KMS-11 (cell line): ENCODE data around the gene RGS9.
A peak's percentile ranks its signal among the peaks of the same experiment; 100 is the strongest.
"Not testable (repeated sequence)": the region's sequence is repeated elsewhere in the genome, so short reads cannot be mapped to it uniquely, and the experiment has no call there.

Experiments
- H2AFZ ChIP-seq: fragments of 200-600 bp; sonication (generic); 2 replicates; pipeline ENCODE4 v1.6.1; 2016; ENCODE audit warnings: antibody characterized with exemption, mixed run types, low read depth
- H3K27ac ChIP-seq: fragments of 200-600 bp; sonication (generic); 2 replicates; pipeline ENCODE4 v1.6.1; 2016; ENCODE audit warnings: mild to moderate bottlenecking, mixed run types
- H3K27me3 ChIP-seq: fragments of 200-600 bp; sonication (generic); 2 replicates; pipeline ENCODE4 v1.6.1; 2017; ENCODE audit warnings: mild to moderate bottlenecking, low read depth, mixed run types, moderate library complexity; ENCODE audit not compliant: insufficient read depth
- H3K36me3 ChIP-seq: fragments of 200-600 bp; sonication (generic); 2 replicates; pipeline ENCODE4 v1.6.1; 2017; ENCODE audit warnings: mild to moderate bottlenecking, mixed run types; ENCODE audit not compliant: insufficient read depth
- H3K4me1 ChIP-seq: fragments of 200-600 bp; sonication (generic); 2 replicates; pipeline ENCODE4 v1.6.1; 2016; ENCODE audit warnings: mild to moderate bottlenecking, low read depth, mixed run types; ENCODE audit not compliant: poor library complexity, severe bottlenecking
- H3K4me2 ChIP-seq: fragments of 200-600 bp; sonication (generic); 2 replicates; pipeline ENCODE4 v1.7.0; 2016; ENCODE audit warnings: mild to moderate bottlenecking, mixed run types
- H3K4me3 ChIP-seq: fragments of 200-600 bp; sonication (generic); IDR thresholded peaks from 2 replicates; pipeline ENCODE4 v1.6.1; 2017; ENCODE audit warnings: low read depth, low read length, mixed read lengths; ENCODE audit not compliant: insufficient read depth
- H3K79me2 ChIP-seq: fragments of 200-600 bp; sonication (generic); 2 replicates; pipeline ENCODE4 v1.6.1; 2016; ENCODE audit warnings: low read depth, mixed run types; ENCODE audit not compliant: insufficient read depth
- H3K9ac ChIP-seq: fragments of 200-600 bp; sonication (generic); 2 replicates; pipeline ENCODE4 v1.6.1; 2016; ENCODE audit warnings: mild to moderate bottlenecking, mixed run types
- H4K20me1 ChIP-seq: fragments of 200-600 bp; sonication (generic); 2 replicates; pipeline ENCODE4 v1.6.1; 2016; ENCODE audit warnings: mild to moderate bottlenecking, mixed run types; ENCODE audit not compliant: insufficient read depth
- TF ChIP-seq, protein P1 (sequence below): fragments of 200-600 bp; sonication (generic); conservative IDR thresholded peaks from 2 replicates; pipeline ENCODE4 v1.6.1; 2017; ENCODE audit warnings: low read depth, mild to moderate bottlenecking, antibody characterized with exemption, low read length, moderate library complexity, mixed read lengths

Gene RGS9

DNA sequence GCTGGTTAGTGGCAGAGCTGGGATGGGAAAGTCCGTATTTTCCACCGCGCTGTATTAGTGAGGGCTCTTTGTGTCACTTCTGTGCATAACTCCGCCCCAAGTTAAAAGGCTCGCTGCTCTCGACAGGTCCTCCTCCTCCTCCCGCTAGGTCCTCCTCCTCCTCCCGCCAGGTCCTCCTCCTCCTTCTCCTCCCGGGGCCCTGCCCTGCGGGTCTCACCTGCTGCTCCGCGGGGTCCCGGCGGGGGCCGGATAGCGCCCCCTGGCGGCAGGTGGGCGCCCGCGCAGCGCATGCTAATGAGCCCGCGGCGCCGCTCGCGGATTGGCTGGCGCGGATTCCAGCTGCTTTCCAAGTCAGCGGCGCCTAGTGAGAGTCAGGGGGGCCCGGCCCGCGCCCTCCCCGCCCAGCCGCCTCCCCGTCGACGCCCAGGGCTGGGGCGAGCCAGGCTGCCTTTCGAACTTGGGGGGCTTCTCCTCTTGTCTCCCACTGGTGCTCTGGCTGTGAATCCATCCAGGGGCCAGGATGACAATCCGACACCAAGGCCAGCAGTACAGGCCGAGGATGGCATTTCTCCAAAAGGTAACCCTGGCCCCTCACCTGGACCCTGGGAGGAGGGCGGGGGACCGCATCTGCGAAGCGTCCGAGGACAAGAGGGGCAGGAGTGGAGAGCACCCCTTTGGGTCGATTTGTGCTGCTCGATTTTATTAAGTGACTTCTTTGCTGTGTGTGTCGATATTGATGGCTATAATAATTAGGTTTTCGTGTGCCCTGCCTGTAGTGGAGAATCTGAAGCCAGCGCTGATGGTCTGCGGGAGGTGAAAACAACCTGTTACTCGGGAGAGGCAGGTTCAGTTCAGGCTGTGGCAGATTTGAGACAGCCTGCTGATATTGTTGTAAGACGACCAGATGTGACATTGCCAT, at the start of gene RGS9:
RGS9 (plus strand) TSS at position 350 of the 919 bp plus-strand sequence; CDS start at position 521, 171 bp downstream.
- Histone ChIP-seq H3K36me3 (no peaks in the 10 kb centered on the region), H3K4me2 (peak within 1 kb of the TSS; percentile 21), H3K4me3 (no peak within 1 kb of the TSS), H3K27ac (no peak within 1 kb of the TSS), H3K9ac (no peak within 1 kb of the TSS), H2AFZ (peak within 1 kb of the TSS; percentile 31), H3K79me2 (no peaks in the 10 kb centered on the region), H3K27me3 (peaks cover 12% of the 10 kb centered on the region; the same call in 1 of the 2 replicates), H3K4me1 (peaks cover 10% of the 10 kb centered on the region), H4K20me1 (no peaks in the 10 kb centered on the region)
- TF ChIP-seq, protein P1, sequence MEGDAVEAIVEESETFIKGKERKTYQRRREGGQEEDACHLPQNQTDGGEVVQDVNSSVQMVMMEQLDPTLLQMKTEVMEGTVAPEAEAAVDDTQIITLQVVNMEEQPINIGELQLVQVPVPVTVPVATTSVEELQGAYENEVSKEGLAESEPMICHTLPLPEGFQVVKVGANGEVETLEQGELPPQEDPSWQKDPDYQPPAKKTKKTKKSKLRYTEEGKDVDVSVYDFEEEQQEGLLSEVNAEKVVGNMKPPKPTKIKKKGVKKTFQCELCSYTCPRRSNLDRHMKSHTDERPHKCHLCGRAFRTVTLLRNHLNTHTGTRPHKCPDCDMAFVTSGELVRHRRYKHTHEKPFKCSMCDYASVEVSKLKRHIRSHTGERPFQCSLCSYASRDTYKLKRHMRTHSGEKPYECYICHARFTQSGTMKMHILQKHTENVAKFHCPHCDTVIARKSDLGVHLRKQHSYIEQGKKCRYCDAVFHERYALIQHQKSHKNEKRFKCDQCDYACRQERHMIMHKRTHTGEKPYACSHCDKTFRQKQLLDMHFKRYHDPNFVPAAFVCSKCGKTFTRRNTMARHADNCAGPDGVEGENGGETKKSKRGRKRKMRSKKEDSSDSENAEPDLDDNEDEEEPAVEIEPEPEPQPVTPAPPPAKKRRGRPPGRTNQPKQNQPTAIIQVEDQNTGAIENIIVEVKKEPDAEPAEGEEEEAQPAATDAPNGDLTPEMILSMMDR = peak; percentile 95

DNA sequence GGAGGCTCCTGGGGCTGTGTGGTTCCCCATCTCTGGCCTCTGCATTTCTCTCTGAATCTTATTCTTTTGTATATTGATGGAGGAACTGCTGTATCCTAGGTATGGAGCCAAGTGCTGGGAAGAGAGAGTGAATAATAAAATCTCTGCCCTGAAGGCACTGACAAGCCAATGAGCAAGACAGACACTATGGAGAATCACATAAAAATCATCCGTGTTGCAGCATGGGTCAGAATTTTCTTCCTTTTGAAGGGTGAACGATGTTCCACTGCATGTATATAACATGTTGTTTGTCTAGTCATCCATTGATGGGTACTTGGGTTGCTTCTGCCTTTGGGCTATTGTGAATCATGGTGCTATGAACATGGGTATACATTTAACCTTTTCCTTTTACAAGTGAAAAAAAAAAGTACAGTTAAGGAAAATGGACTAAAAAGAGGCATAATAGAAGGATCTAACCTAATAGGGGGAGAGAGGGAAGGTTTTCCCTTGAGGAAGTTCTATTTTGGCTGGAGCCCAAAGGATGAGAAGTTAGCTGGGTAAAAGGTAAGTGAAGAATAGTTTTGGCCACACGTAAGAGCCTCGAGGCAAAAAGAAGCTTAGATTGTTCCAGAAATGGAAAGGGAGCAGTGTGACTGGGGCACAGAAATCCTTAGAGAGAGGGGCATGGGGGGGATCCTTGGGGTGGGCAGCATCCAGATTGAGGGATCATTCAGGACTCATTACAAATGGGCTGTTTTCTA, 48.4 kb upstream of the RGS9 start:
- H3K4me2 ChIP-seq = no peak overlapping the region
- no peak overlapping the region for H3K27ac ChIP-seq
- no peak overlapping the region for H3K4me3 ChIP-seq
- H3K4me1 ChIP-seq = no peaks in the 10 kb centered on the region
- TF ChIP-seq, protein P1 = no peak
- H3K9ac ChIP-seq = no peak overlapping the region
- no peaks in the 10 kb centered on the region for H4K20me1 ChIP-seq
- no peaks in the 10 kb centered on the region for H3K36me3 ChIP-seq
- H2AFZ ChIP-seq = no peak overlapping the region
- H3K79me2 ChIP-seq = no peaks in the 10 kb centered on the region
- no peaks in the 10 kb centered on the region for H3K27me3 ChIP-seq

- H3K79me2 ChIP-seq = no peaks in the 10 kb centered on the region
- no peaks in the 10 kb centered on the region for H3K36me3 ChIP-seq
- H3K4me2 ChIP-seq = no peak overlapping the region
- no peaks in the 10 kb centered on the region for H4K20me1 ChIP-seq
- H3K4me3 ChIP-seq = no peak overlapping the region
- TF ChIP-seq, protein P1 = no peak
- no peaks in the 10 kb centered on the region for H3K4me1 ChIP-seq
- H3K27ac ChIP-seq = no peak overlapping the region
- no peak overlapping the region for H3K9ac ChIP-seq
- no peak overlapping the region for H2AFZ ChIP-seq
- no peaks in the 10 kb centered on the region for H3K27me3 ChIP-seq
Measured at GRCh38 chr17:65092262-65092661, 44.9 kb upstream of the RGS9 start.

DNA sequence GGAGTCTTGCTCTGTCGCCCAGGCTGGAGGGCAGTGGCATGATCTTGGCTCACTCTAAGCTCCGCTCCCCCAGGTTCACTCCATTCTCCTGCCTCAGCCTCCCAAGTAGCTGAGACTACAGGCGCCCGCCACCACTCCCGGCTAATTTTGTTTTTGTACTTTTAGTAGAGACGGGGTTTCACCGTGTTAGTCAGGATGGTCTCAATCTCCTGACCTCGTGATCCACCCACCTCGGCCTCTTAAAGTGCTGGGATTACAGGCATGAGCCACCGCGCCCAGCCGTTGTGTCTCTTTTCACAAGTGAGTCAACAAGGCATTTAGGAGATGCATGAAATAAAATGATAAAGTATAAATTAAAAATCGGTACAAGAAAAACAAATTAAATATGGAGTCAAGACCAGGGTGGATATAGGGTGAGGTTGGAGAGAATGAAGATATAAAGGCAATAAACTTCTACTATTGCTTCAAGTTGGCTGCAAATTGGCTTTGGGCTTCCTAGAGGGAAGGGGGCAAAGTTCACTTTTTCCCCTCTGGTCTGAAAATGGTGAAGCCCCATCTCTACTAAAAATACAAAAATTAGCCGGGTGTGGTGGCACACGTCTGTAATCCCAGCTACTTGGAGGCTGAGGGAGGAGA, 44.3 kb upstream of the RGS9 start:
- not testable (repeated sequence) for H3K27ac ChIP-seq, H3K9ac ChIP-seq, H3K27me3 ChIP-seq, H3K4me3 ChIP-seq, H3K36me3 ChIP-seq, H2AFZ ChIP-seq, H3K4me2 ChIP-seq, H3K79me2 ChIP-seq, H3K4me1 ChIP-seq, H4K20me1 ChIP-seq
